SK-N-SH treated with all-trans-retinoic acid at 6 μM for 48 hours (cell line): Measurements from ENCODE around the gene C1QL2.

ENCODE experiments used
- ATAC-seq: fragments of 200-7000 bp; cut with Tn5 transposase; 3 replicates; pipeline ENCODE4 v1.9.1; 2020; ENCODE audit warnings: mild to moderate bottlenecking, moderate library complexity
- ARNTL ChIP-seq: fragments of 450-650 bp; formaldehyde crosslinking; IDR thresholded peaks from 2 replicates; pipeline ENCODE4 v1.5.0; 2020; ENCODE audit warnings: low read depth, mild to moderate bottlenecking, moderate library complexity, borderline replicate concordance
- BACH2 ChIP-seq: fragments of 250-450 bp; sonication (Bioruptor Pico); IDR thresholded peaks from 2 replicates; pipeline ENCODE4 v1.9.0; 2021; ENCODE audit warnings: mild to moderate bottlenecking, borderline replicate concordance
- CSDC2 ChIP-seq: fragments of 250-450 bp; sonication (Bioruptor Pico); IDR thresholded peaks from 2 replicates; pipeline ENCODE4 v1.5.0; 2020; ENCODE audit warnings: mild to moderate bottlenecking, moderate library complexity
- ESRRG ChIP-seq: fragments of 250-450 bp; sonication (Bioruptor Pico); IDR thresholded peaks from 2 replicates; pipeline ENCODE4 v1.6.1; 2021; ENCODE audit warnings: mild to moderate bottlenecking
- GLIS3 ChIP-seq: fragments of 250-450 bp; sonication (Bioruptor Pico); IDR thresholded peaks from 2 replicates; pipeline ENCODE4 v1.5.0; 2020; ENCODE audit warnings: mild to moderate bottlenecking, moderate library complexity
- RARB ChIP-seq: fragments of 250-450 bp; sonication (Bioruptor Pico); IDR thresholded peaks from 2 replicates; pipeline ENCODE4 v1.8.0; 2021; ENCODE audit warnings: mild to moderate bottlenecking, moderate library complexity
- SNAI2 ChIP-seq: fragments of 250-450 bp; sonication (Bioruptor Pico); IDR thresholded peaks from 2 replicates; pipeline ENCODE4 v1.5.0; 2020; ENCODE audit warnings: mild to moderate bottlenecking, moderate library complexity
- TCF4 ChIP-seq: fragments of 250-450 bp; sonication (Bioruptor Pico); IDR thresholded peaks from 2 replicates; pipeline ENCODE4 v1.8.0; 2021; ENCODE audit warnings: mild to moderate bottlenecking, moderate library complexity, borderline replicate concordance
- TOX ChIP-seq: fragments of 250-450 bp; sonication (Bioruptor Pico); IDR thresholded peaks from 2 replicates; pipeline ENCODE4 v1.8.0; 2021; ENCODE audit warnings: mild to moderate bottlenecking, moderate library complexity, borderline replicate concordance
- ZC3H10 ChIP-seq: fragments of 250-450 bp; sonication (Bioruptor Pico); IDR thresholded peaks from 2 replicates; pipeline ENCODE4 v1.5.1; 2021; ENCODE audit warnings: mild to moderate bottlenecking, moderate library complexity
- ZFP3 ChIP-seq: fragments of 250-450 bp; sonication (Bioruptor Pico); IDR thresholded peaks from 2 replicates; pipeline ENCODE4 v1.5.0; 2020; ENCODE audit warnings: mild to moderate bottlenecking, moderate library complexity
- ZFP30 ChIP-seq: fragments of 450-650 bp; formaldehyde crosslinking; IDR thresholded peaks from 2 replicates; pipeline ENCODE4 v1.5.0; 2022; ENCODE audit warnings: mild to moderate bottlenecking, moderate library complexity
- ZNF565 ChIP-seq: fragments of 450-650 bp; formaldehyde crosslinking; conservative IDR thresholded peaks from 2 replicates; pipeline ENCODE4 v1.5.0; 2020; ENCODE audit warnings: low read depth, mild to moderate bottlenecking, moderate library complexity
- ZNF70 ChIP-seq: fragments of 450-650 bp; formaldehyde crosslinking; IDR thresholded peaks from 2 replicates; pipeline ENCODE4 v1.5.0; 2020; ENCODE audit warnings: mild to moderate bottlenecking, moderate library complexity
- ZNF8 ChIP-seq: fragments of 450-650 bp; formaldehyde crosslinking; IDR thresholded peaks from 2 replicates; pipeline ENCODE4 v1.5.0; 2020; ENCODE audit warnings: mild to moderate bottlenecking, moderate library complexity
- TF ChIP-seq, protein P1 (sequence below): fragments of 250-450 bp; sonication (Bioruptor Pico); IDR thresholded peaks from 2 replicates; pipeline ENCODE4 v1.5.1; 2020; ENCODE audit warnings: low read depth, mild to moderate bottlenecking, moderate library complexity
- TF ChIP-seq, protein P2 (sequence below): fragments of 250-450 bp; sonication (Bioruptor Pico); IDR thresholded peaks from 2 replicates; pipeline ENCODE4 v1.8.0; 2020; ENCODE audit warnings: mild to moderate bottlenecking, moderate library complexity, borderline replicate concordance
- TF ChIP-seq, protein P3 (sequence below): fragments of 250-450 bp; sonication (Bioruptor Pico); IDR thresholded peaks from 2 replicates; pipeline ENCODE4 v1.8.0; 2021; ENCODE audit warnings: low read depth, mild to moderate bottlenecking, moderate library complexity, borderline replicate concordance
- TF ChIP-seq, protein P4 (sequence below): fragments of 250-450 bp; sonication (Bioruptor Pico); IDR thresholded peaks from 2 replicates; pipeline ENCODE4 v1.5.1; 2021; ENCODE audit warnings: mild to moderate bottlenecking, moderate library complexity

The C1QL2 gene

DNA sequence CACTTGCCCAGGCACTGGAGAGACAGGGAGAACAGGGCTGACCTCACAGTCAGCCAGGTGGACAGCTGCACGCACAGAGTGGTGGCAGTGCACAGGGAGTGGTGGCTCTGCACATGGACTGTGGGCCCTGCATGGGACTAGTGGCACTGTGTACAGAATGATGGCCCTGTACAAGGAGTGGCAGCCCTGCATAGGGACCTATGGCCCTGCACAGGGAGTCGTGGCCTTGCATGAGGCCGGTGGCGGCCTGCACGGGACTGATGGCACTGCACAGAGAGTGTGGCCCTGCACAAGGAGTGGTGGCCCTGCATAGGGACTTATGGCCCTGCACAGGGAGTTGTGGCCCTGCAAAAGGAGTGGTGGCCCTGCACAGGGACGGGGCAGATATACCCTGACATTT is 46.0 kb upstream of the C1QL2 start:
- TF ChIP-seq, protein P1, sequence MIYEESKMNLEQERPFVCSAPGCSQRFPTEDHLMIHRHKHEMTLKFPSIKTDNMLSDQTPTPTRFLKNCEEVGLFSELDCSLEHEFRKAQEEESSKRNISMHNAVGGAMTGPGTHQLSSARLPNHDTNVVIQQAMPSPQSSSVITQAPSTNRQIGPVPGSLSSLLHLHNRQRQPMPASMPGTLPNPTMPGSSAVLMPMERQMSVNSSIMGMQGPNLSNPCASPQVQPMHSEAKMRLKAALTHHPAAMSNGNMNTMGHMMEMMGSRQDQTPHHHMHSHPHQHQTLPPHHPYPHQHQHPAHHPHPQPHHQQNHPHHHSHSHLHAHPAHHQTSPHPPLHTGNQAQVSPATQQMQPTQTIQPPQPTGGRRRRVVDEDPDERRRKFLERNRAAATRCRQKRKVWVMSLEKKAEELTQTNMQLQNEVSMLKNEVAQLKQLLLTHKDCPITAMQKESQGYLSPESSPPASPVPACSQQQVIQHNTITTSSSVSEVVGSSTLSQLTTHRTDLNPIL, result no peak
- TF ChIP-seq, protein P2, sequence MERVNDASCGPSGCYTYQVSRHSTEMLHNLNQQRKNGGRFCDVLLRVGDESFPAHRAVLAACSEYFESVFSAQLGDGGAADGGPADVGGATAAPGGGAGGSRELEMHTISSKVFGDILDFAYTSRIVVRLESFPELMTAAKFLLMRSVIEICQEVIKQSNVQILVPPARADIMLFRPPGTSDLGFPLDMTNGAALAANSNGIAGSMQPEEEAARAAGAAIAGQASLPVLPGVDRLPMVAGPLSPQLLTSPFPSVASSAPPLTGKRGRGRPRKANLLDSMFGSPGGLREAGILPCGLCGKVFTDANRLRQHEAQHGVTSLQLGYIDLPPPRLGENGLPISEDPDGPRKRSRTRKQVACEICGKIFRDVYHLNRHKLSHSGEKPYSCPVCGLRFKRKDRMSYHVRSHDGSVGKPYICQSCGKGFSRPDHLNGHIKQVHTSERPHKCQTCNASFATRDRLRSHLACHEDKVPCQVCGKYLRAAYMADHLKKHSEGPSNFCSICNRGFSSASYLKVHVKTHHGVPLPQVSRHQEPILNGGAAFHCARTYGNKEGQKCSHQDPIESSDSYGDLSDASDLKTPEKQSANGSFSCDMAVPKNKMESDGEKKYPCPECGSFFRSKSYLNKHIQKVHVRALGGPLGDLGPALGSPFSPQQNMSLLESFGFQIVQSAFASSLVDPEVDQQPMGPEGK, result no peak
- TF ChIP-seq ARNTL, result no peak
- TF ChIP-seq GLIS3 (CRISPR knock-in tag), result no peak
- TF ChIP-seq ZNF565 (CRISPR knock-in tag), result no peak
- no peak for TF ChIP-seq ZNF8 (CRISPR knock-in tag)
- ATAC-seq, result no peak

DNA sequence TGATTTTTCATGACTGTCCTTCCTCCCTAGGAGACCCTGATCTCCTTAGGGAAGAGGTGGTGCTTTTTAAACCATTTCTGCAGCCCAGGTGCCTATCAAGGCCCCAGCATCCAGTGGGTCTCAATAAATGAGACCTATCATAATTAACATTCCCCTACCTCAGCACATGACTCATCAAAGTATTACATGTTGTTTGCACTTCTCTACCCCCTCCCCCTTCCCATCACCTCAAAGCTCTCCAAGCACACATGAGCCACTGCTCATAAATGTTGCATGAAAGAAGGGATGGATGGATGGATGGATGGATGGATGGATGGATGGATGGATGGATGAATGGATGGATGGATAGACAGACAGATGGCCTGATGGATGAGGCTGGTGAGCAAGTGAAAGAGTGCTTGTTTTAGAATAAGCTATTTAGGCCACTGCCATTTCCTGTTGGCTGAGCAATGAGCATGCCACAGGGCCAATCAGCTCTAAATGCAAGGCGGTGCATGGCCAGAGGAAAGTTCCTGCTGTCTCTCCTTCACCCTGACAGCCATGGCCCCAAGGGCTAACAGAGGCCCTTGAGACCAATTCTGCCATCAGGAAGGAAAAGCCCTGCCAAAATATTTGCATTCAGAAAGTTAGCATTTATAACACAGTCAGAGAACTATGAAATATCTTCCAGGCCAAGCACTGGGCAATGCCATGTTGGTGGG is 44.2 kb upstream of the C1QL2 start:
- TF ChIP-seq CSDC2 (CRISPR knock-in tag) (no peak), ZC3H10 (CRISPR knock-in tag) (no peak), TCF4 (CRISPR knock-in tag) (no peak), ZNF565 (CRISPR knock-in tag) (no peak), GLIS3 (CRISPR knock-in tag) (no peak)
- no peak for ATAC-seq

DNA sequence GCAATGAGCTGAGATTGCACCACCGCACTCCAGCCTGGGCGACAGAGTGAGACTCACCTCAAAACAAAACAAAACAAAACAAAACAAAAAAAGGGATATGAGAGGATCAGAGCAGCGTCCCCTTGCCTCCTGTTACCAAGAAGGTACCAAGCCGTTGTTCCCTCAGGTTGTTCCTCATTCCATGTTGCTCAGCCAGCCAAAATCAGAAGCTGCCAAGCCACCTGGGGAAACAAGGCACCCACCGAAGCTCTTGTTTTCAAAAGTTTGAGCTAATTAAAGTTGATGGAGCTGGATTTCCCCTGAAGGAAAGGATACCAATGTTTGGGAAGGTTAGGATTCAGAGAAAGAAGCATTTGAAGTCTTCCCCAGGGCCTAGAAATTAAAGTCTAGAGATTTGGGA is 43.3 kb upstream of the C1QL2 start:
- ATAC-seq, result no peak
- no peak for TF ChIP-seq CSDC2 (CRISPR knock-in tag)
- TF ChIP-seq TCF4 (CRISPR knock-in tag), result no peak
- no peak for TF ChIP-seq RARB (CRISPR knock-in tag)
- TF ChIP-seq ZC3H10 (CRISPR knock-in tag), result no peak
- TF ChIP-seq BACH2 (CRISPR knock-in tag), result no peak
- no peak for TF ChIP-seq TOX (CRISPR knock-in tag)
- no peak for TF ChIP-seq ESRRG (CRISPR knock-in tag)
- TF ChIP-seq, protein P1, result no peak
- TF ChIP-seq, protein P3, sequence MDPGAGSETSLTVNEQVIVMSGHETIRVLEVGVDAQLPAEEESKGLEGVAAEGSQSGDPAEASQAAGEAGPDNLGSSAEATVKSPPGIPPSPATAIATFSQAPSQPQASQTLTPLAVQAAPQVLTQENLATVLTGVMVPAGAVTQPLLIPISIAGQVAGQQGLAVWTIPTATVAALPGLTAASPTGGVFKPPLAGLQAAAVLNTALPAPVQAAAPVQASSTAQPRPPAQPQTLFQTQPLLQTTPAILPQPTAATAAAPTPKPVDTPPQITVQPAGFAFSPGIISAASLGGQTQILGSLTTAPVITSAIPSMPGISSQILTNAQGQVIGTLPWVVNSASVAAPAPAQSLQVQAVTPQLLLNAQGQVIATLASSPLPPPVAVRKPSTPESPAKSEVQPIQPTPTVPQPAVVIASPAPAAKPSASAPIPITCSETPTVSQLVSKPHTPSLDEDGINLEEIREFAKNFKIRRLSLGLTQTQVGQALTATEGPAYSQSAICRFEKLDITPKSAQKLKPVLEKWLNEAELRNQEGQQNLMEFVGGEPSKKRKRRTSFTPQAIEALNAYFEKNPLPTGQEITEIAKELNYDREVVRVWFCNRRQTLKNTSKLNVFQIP (CRISPR knock-in tag), result no peak
- TF ChIP-seq ZFP30 (CRISPR knock-in tag), result no peak
- TF ChIP-seq SNAI2 (CRISPR knock-in tag), result no peak
- TF ChIP-seq, protein P4, sequence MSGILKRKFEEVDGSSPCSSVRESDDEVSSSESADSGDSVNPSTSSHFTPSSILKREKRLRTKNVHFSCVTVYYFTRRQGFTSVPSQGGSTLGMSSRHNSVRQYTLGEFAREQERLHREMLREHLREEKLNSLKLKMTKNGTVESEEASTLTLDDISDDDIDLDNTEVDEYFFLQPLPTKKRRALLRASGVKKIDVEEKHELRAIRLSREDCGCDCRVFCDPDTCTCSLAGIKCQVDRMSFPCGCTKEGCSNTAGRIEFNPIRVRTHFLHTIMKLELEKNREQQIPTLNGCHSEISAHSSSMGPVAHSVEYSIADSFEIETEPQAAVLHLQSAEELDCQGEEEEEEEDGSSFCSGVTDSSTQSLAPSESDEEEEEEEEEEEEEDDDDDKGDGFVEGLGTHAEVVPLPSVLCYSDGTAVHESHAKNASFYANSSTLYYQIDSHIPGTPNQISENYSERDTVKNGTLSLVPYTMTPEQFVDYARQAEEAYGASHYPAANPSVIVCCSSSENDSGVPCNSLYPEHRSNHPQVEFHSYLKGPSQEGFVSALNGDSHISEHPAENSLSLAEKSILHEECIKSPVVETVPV (CRISPR knock-in tag), result no peak
- no peak for TF ChIP-seq ZNF70 (CRISPR knock-in tag)
- TF ChIP-seq, protein P2, result no peak
- TF ChIP-seq GLIS3 (CRISPR knock-in tag), result no peak
- TF ChIP-seq ZNF8 (CRISPR knock-in tag), result no peak
- no peak for TF ChIP-seq ZFP3
- TF ChIP-seq, all 23 proteins: peak for 0
